Calu3 (cell line): ENCODE results near the gene HELZ. TPM values are rescaled to one million over a fixed set of nuclear protein-coding genes. Genes with fewer than 3 reads are reported as not detected.

Experiments
- BruUV-seq: library from RNA; stranded (reverse); fragments of 400-500 nt; replicated peaks from 2 replicates; lab custom pipeline; 2021; lab: Mats Ljungman, UMichigan
- CTCF ChIA-PET: fragments of 300-600 bp; sonication (Branson Sonifier 250); formaldehyde crosslinking; loops from one replicate; lab custom pipeline; 2022; ENCODE audit warnings: antibody characterized with exemption; lab: Charles Lee
- DNase-seq: peaks from one replicate; pipeline ENCODE4 v3.0.0; 2022
- H3K27ac Mint-ChIP-seq: one replicate; pipeline ENCODE4 v1.8.0; 2022; ENCODE audit warnings: mixed read lengths; ENCODE audit not compliant: unreplicated experiment
- H3K27me3 Mint-ChIP-seq: one replicate; pipeline ENCODE4 v1.8.0; 2022; ENCODE audit warnings: mixed read lengths; ENCODE audit not compliant: unreplicated experiment
- H3K36me3 Mint-ChIP-seq: one replicate; pipeline ENCODE4 v1.8.0; 2022; ENCODE audit warnings: mild to moderate bottlenecking, moderate library complexity, mixed read lengths; ENCODE audit not compliant: insufficient read depth, unreplicated experiment
- H3K4me1 Mint-ChIP-seq: one replicate; pipeline ENCODE4 v1.8.0; 2022; ENCODE audit warnings: mild to moderate bottlenecking, low read depth, mixed read lengths; ENCODE audit not compliant: unreplicated experiment
- H3K4me3 Mint-ChIP-seq: one replicate; pipeline ENCODE4 v1.8.0; 2022; ENCODE audit warnings: mild to moderate bottlenecking, low read depth, moderate library complexity, mixed read lengths; ENCODE audit not compliant: unreplicated experiment
- H3K9me3 Mint-ChIP-seq: one replicate; pipeline ENCODE4 v1.8.0; 2022; ENCODE audit warnings: low read depth, mixed read lengths; ENCODE audit not compliant: unreplicated experiment
- CTCF ChIP-seq: fragments of 200-600 bp; IDR thresholded peaks from one replicate; pipeline ENCODE4 v1.8.0; 2022; ENCODE audit warnings: antibody characterized with exemption; ENCODE audit not compliant: unreplicated experiment
- intact Hi-C: fragments of 100-400 bp; cut with micrococcal nuclease; formaldehyde crosslinking; loops from one replicate; pipeline ENCODE4 v1.10.0; 2022; ENCODE audit not compliant: unreplicated experiment
- total RNA-seq: library from RNA; stranded (reverse); gene quantifications from 2 replicates; pipeline ENCODE4 v1.2.3, GENCODE V29; 2022

HELZ gene
- total RNA-seq, 1 experiment from 2014 or later = 60.8 TPM

GRCh38 chr17:67224736-67225135, 20.3 kb downstream of the HELZ start:
- Mint-ChIP-seq H3K9me3 (no peaks in the 10 kb centered on the region), H3K36me3 (no peaks in the 10 kb centered on the region), H3K27me3 (no peaks in the 10 kb centered on the region), H3K4me3 (no peak overlapping the region), H3K27ac (no peak overlapping the region), H3K4me1 (peaks cover 8% of the 10 kb centered on the region)
- no peak for TF ChIP-seq CTCF
- no TSS peak for BruUV-seq
- intact Hi-C loops = loop anchor here (5.0 kb wide), 1 partner anchor 128 kb away; no protein-coding TSS in a partner anchor
- DNase-seq = no peak
- CTCF ChIA-PET = interaction anchor here (0.6 kb wide), 1 partner anchor 421 kb away, joined by 3 read pairs; no protein-coding TSS in a partner anchor

- no peak for TF ChIP-seq CTCF
- BruUV-seq = no TSS peak
- no peak overlapping the region for H3K27ac Mint-ChIP-seq
- H3K27me3 Mint-ChIP-seq = no peaks in the 10 kb centered on the region
- peaks cover 8% of the 10 kb centered on the region for H3K4me1 Mint-ChIP-seq
- no peaks in the 10 kb centered on the region for H3K36me3 Mint-ChIP-seq
- CTCF ChIA-PET = interaction anchor here (0.5 to 0.6 kb wide), 2 partner anchors 65 to 421 kb away, joined by 3 to 6 read pairs; no protein-coding TSS in a partner anchor
- no peak for DNase-seq
- intact Hi-C loops = loop anchor here (5.0 kb wide), 1 partner anchor 128 kb away; no protein-coding TSS in a partner anchor
- no peaks in the 10 kb centered on the region for H3K9me3 Mint-ChIP-seq
- no peak overlapping the region for H3K4me3 Mint-ChIP-seq
Measured at GRCh38 chr17:67223924-67224323, 21.1 kb downstream of the HELZ start.

- intact Hi-C loops = loop anchor here (1.0 to 5.0 kb wide), 2 partner anchors 72 to 131 kb away; no protein-coding TSS in a partner anchor
- peak; percentile 48 for TF ChIP-seq CTCF
- H3K4me3 Mint-ChIP-seq = no peak overlapping the region
Measured at GRCh38 chr17:67221062-67221998, 23.7 kb downstream of the HELZ start.

GRCh38 chr17:67218385-67218950, 26.5 kb downstream of the HELZ start:
- Mint-ChIP-seq H3K4me1 (peaks cover 8% of the 10 kb centered on the region), H3K36me3 (peaks cover 5% of the 10 kb centered on the region), H3K9me3 (no peaks in the 10 kb centered on the region), H3K27ac (no peak overlapping the region), H3K27me3 (no peaks in the 10 kb centered on the region), H3K4me3 (no peak overlapping the region)
- intact Hi-C loops = no loop called here
- DNase-seq = no peak
- no TSS peak for BruUV-seq
- CTCF ChIA-PET = no interaction called here
- no peak for TF ChIP-seq CTCF

More at GRCh38 chr17:67221062-67221998, 23.7 kb downstream of the HELZ start:
- H3K27ac Mint-ChIP-seq = no peak overlapping the region
- peaks cover 5% of the 10 kb centered on the region for H3K36me3 Mint-ChIP-seq
- no peaks in the 10 kb centered on the region for H3K27me3 Mint-ChIP-seq
- CTCF ChIA-PET = interaction anchor here (0.6 to 1.4 kb wide), 9 partner anchors 9 to 330 kb away, joined by 3 to 10 read pairs (median 4); no protein-coding TSS in a partner anchor
- H3K4me1 Mint-ChIP-seq = peaks cover 8% of the 10 kb centered on the region
- BruUV-seq = no TSS peak
- DNase-seq = peak; percentile 37
- H3K9me3 Mint-ChIP-seq = no peaks in the 10 kb centered on the region
